ENCODE results near the gene TMEM181. TPM values are rescaled to one million over a fixed set of nuclear protein-coding genes. Genes with fewer than 3 reads are reported as not detected.
"Not testable (repeated sequence)": the region's sequence is repeated elsewhere in the genome, so short reads cannot be mapped to it uniquely, and the experiment has no call there.

Gene TMEM181
- total RNA-seq, 1 donor from 2014 or later = 16.9 TPM

DNA sequence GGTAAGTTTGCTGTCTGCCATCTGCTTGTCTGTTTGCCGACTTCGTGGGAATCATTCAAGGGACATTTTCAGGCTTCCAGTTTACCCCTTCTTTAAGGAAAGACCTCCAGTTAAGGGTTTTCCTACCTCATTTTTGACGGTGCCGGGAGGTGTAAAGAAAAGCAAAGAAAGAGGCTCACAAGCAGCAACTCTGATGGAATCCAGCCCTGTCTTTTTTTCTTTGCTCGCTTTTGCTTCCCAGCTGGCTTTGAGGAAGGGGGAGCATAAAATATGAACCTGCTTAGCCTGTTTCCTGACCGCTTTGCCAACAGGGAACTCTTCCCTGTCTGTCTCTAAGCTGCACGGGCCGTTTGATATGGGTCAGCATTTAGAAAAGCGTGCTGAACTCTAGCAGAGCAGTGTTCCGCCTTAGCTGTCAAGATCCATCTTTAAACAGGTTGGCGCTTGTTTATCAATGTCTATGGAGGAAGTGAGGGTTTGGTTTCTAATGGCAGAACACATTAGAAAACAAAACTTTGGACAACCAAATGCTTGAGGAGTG is 103.8 kb downstream of the TMEM181 start:
- Mint-ChIP-seq H3K27me3 (ENCODE audit: low read depth) (no peaks in the 10 kb centered on the region), H3K4me3 (ENCODE audit: low read depth) (no peak overlapping the region), H3K4me1 (ENCODE audit: low read depth) (peaks cover 40% of the 10 kb centered on the region), H3K9me3 (no peaks in the 10 kb centered on the region), H3K36me3 (ENCODE audit: low read depth) (peaks cover 93% of the 10 kb centered on the region), H3K27ac (no peak overlapping the region)
- DNase-seq (ENCODE audit: low spot score) = no peak
- intact Hi-C loops (cut with micrococcal nuclease) = no loop called here

- no peaks in the 10 kb centered on the region for H3K9me3 Mint-ChIP-seq
- H3K27me3 Mint-ChIP-seq (ENCODE audit: low read depth) = no peaks in the 10 kb centered on the region
- intact Hi-C loops (cut with micrococcal nuclease) = no loop called here
- H3K4me1 Mint-ChIP-seq (ENCODE audit: low read depth) = peaks cover 34% of the 10 kb centered on the region
- no peak for DNase-seq (ENCODE audit: low spot score)
- H3K36me3 Mint-ChIP-seq (ENCODE audit: low read depth) = peaks cover 90% of the 10 kb centered on the region
- no peak overlapping the region for H3K4me3 Mint-ChIP-seq (ENCODE audit: low read depth)
- no peak overlapping the region for H3K27ac Mint-ChIP-seq
These were observed 105.4 kb downstream of the TMEM181 start for GRCh38 chr6:158665332-158665731.

DNA sequence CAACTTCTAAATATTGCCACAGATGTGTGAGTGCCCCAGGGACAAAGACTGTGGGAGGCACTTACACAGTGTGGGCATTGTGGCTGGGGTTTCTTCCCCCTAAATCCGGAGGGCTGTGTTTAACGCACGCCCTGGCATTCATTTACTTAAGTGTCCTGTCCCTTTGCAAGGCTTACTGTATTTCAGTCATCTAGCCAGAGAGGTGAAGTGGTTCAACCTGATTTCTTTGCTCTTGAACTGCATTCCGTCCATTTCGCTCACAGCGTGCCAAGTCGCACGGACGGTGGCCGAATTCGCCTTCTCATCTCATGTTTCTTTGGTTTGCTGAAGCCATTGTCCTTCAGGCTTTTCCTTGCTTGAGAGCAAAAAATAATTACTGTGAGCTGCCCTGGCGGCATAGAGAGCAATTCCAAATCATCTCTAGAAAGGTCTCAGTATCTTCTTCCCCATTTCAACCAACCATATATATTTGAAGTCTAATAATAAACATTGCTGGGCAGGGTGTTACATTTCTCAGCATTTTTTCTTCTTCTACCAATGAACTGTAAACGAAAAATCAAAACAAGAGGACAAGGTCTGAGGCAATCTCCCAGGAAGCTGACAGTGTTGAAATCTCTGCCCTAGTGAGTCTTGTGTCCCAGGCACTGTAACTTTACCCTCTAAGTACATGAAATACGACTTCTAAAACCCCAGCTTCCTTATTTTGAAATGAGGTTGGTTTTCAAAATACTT is 106.9 kb downstream of the TMEM181 start:
- intact Hi-C loops (cut with micrococcal nuclease) = no loop called here
- Mint-ChIP-seq H3K4me3 (ENCODE audit: low read depth) (no peak overlapping the region), H3K27me3 (ENCODE audit: low read depth) (no peaks in the 10 kb centered on the region), H3K9me3 (no peaks in the 10 kb centered on the region), H3K36me3 (ENCODE audit: low read depth) (peaks cover 91% of the 10 kb centered on the region), H3K4me1 (ENCODE audit: low read depth) (peaks cover 28% of the 10 kb centered on the region), H3K27ac (no peak overlapping the region)
- no peak for DNase-seq (ENCODE audit: low spot score)

GRCh38 chr6:158667360-158667981 is 107.6 kb downstream of the TMEM181 start:
- Mint-ChIP-seq H3K27me3 (ENCODE audit: low read depth) (no peaks in the 10 kb centered on the region), H3K4me3 (ENCODE audit: low read depth) (no peak overlapping the region), H3K9me3 (no peaks in the 10 kb centered on the region), H3K36me3 (ENCODE audit: low read depth) (peaks cover 90% of the 10 kb centered on the region), H3K27ac (no peak overlapping the region), H3K4me1 (ENCODE audit: low read depth) (peaks cover 21% of the 10 kb centered on the region)
- intact Hi-C loops (cut with micrococcal nuclease) = no loop called here
- no peak for DNase-seq (ENCODE audit: low spot score)

DNA sequence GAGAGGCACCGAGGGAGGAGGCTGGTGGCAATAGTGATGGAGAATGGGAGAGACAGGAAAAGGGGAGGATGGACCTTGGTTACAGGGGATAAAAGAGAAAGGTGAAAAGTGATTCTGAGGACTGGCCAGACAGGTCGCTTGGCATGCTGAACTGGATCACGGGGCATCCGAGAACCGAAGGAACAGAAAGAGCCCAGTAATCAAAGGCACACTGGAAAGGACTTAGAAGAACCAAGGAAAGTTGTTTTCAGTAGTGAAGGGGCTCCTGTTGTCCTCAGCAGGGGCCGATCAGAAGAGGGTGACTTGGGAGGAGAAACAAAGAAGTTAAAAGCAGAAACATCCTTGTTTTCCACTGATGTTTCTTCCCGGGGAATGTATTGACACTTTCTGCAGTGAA is 108.8 kb downstream of the TMEM181 start:
- H3K9me3 Mint-ChIP-seq = no peaks in the 10 kb centered on the region
- no peak for DNase-seq (ENCODE audit: low spot score)

GRCh38 chr6:158669145-158670035 is 109.5 kb downstream of the TMEM181 start:
- Mint-ChIP-seq H3K4me3 (ENCODE audit: low read depth) (no peak overlapping the region), H3K4me1 (ENCODE audit: low read depth) (peaks cover 18% of the 10 kb centered on the region), H3K36me3 (ENCODE audit: low read depth) (peaks cover 87% of the 10 kb centered on the region), H3K9me3 (no peaks in the 10 kb centered on the region), H3K27ac (peak overlapping the region; percentile 16), H3K27me3 (ENCODE audit: low read depth) (no peaks in the 10 kb centered on the region)
- intact Hi-C loops (cut with micrococcal nuclease) = no loop called here
- DNase-seq (ENCODE audit: low spot score) = no peak

More for the DNA sequence above, 108.8 kb downstream of the TMEM181 start:
- Mint-ChIP-seq H3K27me3 (ENCODE audit: low read depth) (no peaks in the 10 kb centered on the region), H3K4me1 (ENCODE audit: low read depth) (peaks cover 18% of the 10 kb centered on the region), H3K4me3 (ENCODE audit: low read depth) (no peak overlapping the region), H3K27ac (no peak overlapping the region), H3K36me3 (ENCODE audit: low read depth) (peaks cover 87% of the 10 kb centered on the region)
- intact Hi-C loops (cut with micrococcal nuclease) = no loop called here

GRCh38 chr6:158672119-158672518 is 112.2 kb downstream of the TMEM181 start:
- H3K27me3 Mint-ChIP-seq (ENCODE audit: low read depth); H3K27ac Mint-ChIP-seq; intact Hi-C loops (cut with micrococcal nuclease); H3K9me3 Mint-ChIP-seq; DNase-seq (ENCODE audit: low spot score); H3K4me3 Mint-ChIP-seq (ENCODE audit: low read depth): not testable (repeated sequence)
- Mint-ChIP-seq H3K36me3 (ENCODE audit: low read depth) (peaks cover 86% of the 10 kb centered on the region), H3K4me1 (ENCODE audit: low read depth) (peaks cover 12% of the 10 kb centered on the region)

- peaks cover 5% of the 10 kb centered on the region for H3K9me3 Mint-ChIP-seq
- no peak for DNase-seq (ENCODE audit: low spot score)
- H3K27ac Mint-ChIP-seq = no peak overlapping the region
- no peaks in the 10 kb centered on the region for H3K27me3 Mint-ChIP-seq (ENCODE audit: low read depth)
- intact Hi-C loops (cut with micrococcal nuclease) = no loop called here
- peaks cover 84% of the 10 kb centered on the region for H3K36me3 Mint-ChIP-seq (ENCODE audit: low read depth)
- H3K4me3 Mint-ChIP-seq (ENCODE audit: low read depth) = no peak overlapping the region
- peaks cover 12% of the 10 kb centered on the region for H3K4me1 Mint-ChIP-seq (ENCODE audit: low read depth)
These were observed 112.8 kb downstream of the TMEM181 start for GRCh38 chr6:158672726-158673125.

- intact Hi-C loops (cut with micrococcal nuclease) = no loop called here
- H3K4me3 Mint-ChIP-seq (ENCODE audit: low read depth) = no peak overlapping the region
- H3K4me1 Mint-ChIP-seq (ENCODE audit: low read depth) = peaks cover 7% of the 10 kb centered on the region
- H3K27me3 Mint-ChIP-seq (ENCODE audit: low read depth) = no peaks in the 10 kb centered on the region
- peaks cover 83% of the 10 kb centered on the region for H3K36me3 Mint-ChIP-seq (ENCODE audit: low read depth)
- peaks cover 5% of the 10 kb centered on the region for H3K9me3 Mint-ChIP-seq
- no peak for DNase-seq (ENCODE audit: low spot score)
- H3K27ac Mint-ChIP-seq = no peak overlapping the region
These were observed 114.6 kb downstream of the TMEM181 start for GRCh38 chr6:158674342-158675131.

GRCh38 chr6:158677094-158677493 is 117.2 kb downstream of the TMEM181 start:
- DNase-seq (ENCODE audit: low spot score); H3K27me3 Mint-ChIP-seq (ENCODE audit: low read depth); H3K4me3 Mint-ChIP-seq (ENCODE audit: low read depth); intact Hi-C loops (cut with micrococcal nuclease); H3K9me3 Mint-ChIP-seq: not testable (repeated sequence)
- Mint-ChIP-seq H3K4me1 (ENCODE audit: low read depth) (peaks cover 10% of the 10 kb centered on the region), H3K36me3 (ENCODE audit: low read depth) (peaks cover 87% of the 10 kb centered on the region), H3K27ac (peak overlapping the region; percentile 38)

GRCh38 chr6:158677906-158678578 is 118.2 kb downstream of the TMEM181 start:
- H3K9me3 Mint-ChIP-seq = peaks cover 5% of the 10 kb centered on the region
- intact Hi-C loops (cut with micrococcal nuclease) = no loop called here
- peaks cover 10% of the 10 kb centered on the region for H3K4me1 Mint-ChIP-seq (ENCODE audit: low read depth)
- no peak overlapping the region for H3K4me3 Mint-ChIP-seq (ENCODE audit: low read depth)
- no peak overlapping the region for H3K27ac Mint-ChIP-seq
- DNase-seq (ENCODE audit: low spot score) = no peak
- H3K27me3 Mint-ChIP-seq (ENCODE audit: low read depth) = no peaks in the 10 kb centered on the region
- H3K36me3 Mint-ChIP-seq (ENCODE audit: low read depth) = peaks cover 87% of the 10 kb centered on the region

DNA sequence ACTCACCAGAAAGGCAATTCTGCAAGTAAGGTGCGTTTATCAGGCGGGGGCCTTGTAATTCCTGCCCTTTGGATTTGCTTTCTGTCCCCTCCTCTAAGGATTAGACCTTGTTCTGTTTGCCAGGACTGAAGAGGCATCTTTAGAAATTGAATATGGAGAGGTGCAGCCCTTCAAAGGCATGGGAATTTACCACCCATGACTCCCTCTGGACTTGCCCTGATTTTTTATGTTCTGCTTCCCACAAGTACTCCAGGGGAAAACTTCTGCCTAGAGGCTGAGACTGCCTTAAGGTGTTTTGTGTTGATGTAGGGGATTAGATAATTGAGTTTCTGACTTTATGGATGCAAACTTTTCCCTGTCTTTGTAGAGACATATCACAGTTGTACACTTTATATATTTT is 120.1 kb downstream of the TMEM181 start:
- Mint-ChIP-seq H3K27me3 (ENCODE audit: low read depth) (no peaks in the 10 kb centered on the region), H3K27ac (no peak overlapping the region), H3K4me3 (ENCODE audit: low read depth) (no peak overlapping the region), H3K36me3 (ENCODE audit: low read depth) (peaks cover 89% of the 10 kb centered on the region), H3K9me3 (peaks cover 3% of the 10 kb centered on the region), H3K4me1 (ENCODE audit: low read depth) (peaks cover 21% of the 10 kb centered on the region)
- no peak for DNase-seq (ENCODE audit: low spot score)
- intact Hi-C loops (cut with micrococcal nuclease) = no loop called here
